ENCODE measurements around the gene SPINK1.
"Not testable (repeated sequence)": the region's sequence is repeated elsewhere in the genome, so short reads cannot be mapped to it uniquely, and the experiment has no call there.

SPINK1 gene

GRCh38 chr5:147809830-147810666 is 21.4 kb downstream of the SPINK1 start:
- DNase-seq (ENCODE audit: low read depth in 2 of 2), result no peak

- DNase-seq (ENCODE audit: low read depth in 2 of 2), result no peak
These were observed 26.4 kb downstream of the SPINK1 start for GRCh38 chr5:147805030-147805454.

GRCh38 chr5:147804334-147804733 is 27.1 kb downstream of the SPINK1 start:
- no peak for DNase-seq (ENCODE audit: low read depth in 2 of 2)

- DNase-seq (ENCODE audit: low read depth in 2 of 2), result no peak
These were observed 27.5 kb downstream of the SPINK1 start for GRCh38 chr5:147803926-147804325.

- DNase-seq (ENCODE audit: low read depth in 2 of 2), result not testable (repeated sequence)
These were observed 28.3 kb downstream of the SPINK1 start for GRCh38 chr5:147803161-147803560.

- DNase-seq (ENCODE audit: low read depth in 2 of 2), result no peak
These were observed 30.0 kb downstream of the SPINK1 start for GRCh38 chr5:147801461-147801860.

GRCh38 chr5:147800491-147800890 is 31.0 kb downstream of the SPINK1 start:
- DNase-seq (ENCODE audit: low read depth in 2 of 2), result no peak

- DNase-seq (ENCODE audit: low read depth in 2 of 2), result no peak
These were observed 34.7 kb downstream of the SPINK1 start for GRCh38 chr5:147796556-147797308.

GRCh38 chr5:147791181-147791580 is 40.3 kb downstream of the SPINK1 start:
- DNase-seq (ENCODE audit: low read depth in 2 of 2), result no peak

- no peak for DNase-seq (ENCODE audit: low read depth in 2 of 2)
These were observed 41.7 kb downstream of the SPINK1 start for GRCh38 chr5:147789820-147790219.

- DNase-seq (ENCODE audit: low read depth in 2 of 2), result no peak
These were observed 43.4 kb downstream of the SPINK1 start for GRCh38 chr5:147788023-147788422.

GRCh38 chr5:147786142-147786541 is 45.3 kb downstream of the SPINK1 start:
- DNase-seq (ENCODE audit: low read depth in 2 of 2), result no peak

- no peak for DNase-seq (ENCODE audit: low read depth in 2 of 2)
These were observed 47.1 kb downstream of the SPINK1 start for GRCh38 chr5:147784146-147784987.

- peak; percentile 73 to 77 for DNase-seq (ENCODE audit: low read depth in 2 of 2)
These were observed 49.1 kb downstream of the SPINK1 start, which contains the start of gene JAKMIP2 for GRCh38 chr5:147782110-147783028. JAKMIP2 (minus strand) TSS chr5:147782728; CDS start chr5:147671806, 110,922 bp downstream.

- DNase-seq (ENCODE audit: low read depth in 2 of 2), result no peak
These were observed 50.4 kb downstream of the SPINK1 start for GRCh38 chr5:147780924-147781573.

- no peak for DNase-seq (ENCODE audit: low read depth in 2 of 2)
These were observed 51.8 kb downstream of the SPINK1 start for GRCh38 chr5:147779694-147780093.

- no peak for DNase-seq (ENCODE audit: low read depth in 2 of 2)
These were observed 54.5 kb downstream of the SPINK1 start for GRCh38 chr5:147776989-147777388.
